BLaER1 (cell line): ENCODE data around the gene PRAMEF12.
"Not testable (repeated sequence)": the region's sequence is repeated elsewhere in the genome, so short reads cannot be mapped to it uniquely, and the experiment has no call there.

Source experiments
- H3K27ac ChIP-seq: shearing (Covaris generic); formaldehyde crosslinking; 2 replicates; pipeline ENCODE4 v1.8.1; 2022
- H3K27me3 ChIP-seq: shearing (Covaris generic); formaldehyde crosslinking; 2 replicates; pipeline ENCODE4 v1.8.1; 2022
- H3K36me3 ChIP-seq: shearing (Covaris generic); formaldehyde crosslinking; 2 replicates; pipeline ENCODE4 v1.8.1; 2022
- H3K4me1 ChIP-seq: shearing (Covaris generic); formaldehyde crosslinking; 2 replicates; pipeline ENCODE4 v1.8.1; 2022
- H3K4me2 ChIP-seq: shearing (Covaris generic); formaldehyde crosslinking; 2 replicates; pipeline ENCODE4 v1.8.1; 2022
- H3K4me3 ChIP-seq: shearing (Covaris generic); formaldehyde crosslinking; 2 replicates; pipeline ENCODE4 v1.8.1; 2022
- H3K9ac ChIP-seq: shearing (Covaris generic); formaldehyde crosslinking; 2 replicates; pipeline ENCODE4 v1.8.1; 2022
- H3K9me3 ChIP-seq: shearing (Covaris generic); formaldehyde crosslinking; 2 replicates; pipeline ENCODE4 v1.8.1; 2022
- H4K20me1 ChIP-seq: shearing (Covaris generic); formaldehyde crosslinking; 2 replicates; pipeline ENCODE4 v1.8.1; 2022
- Cebpa-rat ChIP-seq: shearing (Covaris generic); IDR thresholded peaks from 2 replicates; pipeline ENCODE4 v1.8.1; 2022

Gene PRAMEF12

GRCh38 chr1:12798911-12799310 lies 25.4 kb downstream of the PRAMEF12 start:
- no peaks in the 10 kb centered on the region for H3K9me3 ChIP-seq
- no peaks in the 10 kb centered on the region for H4K20me1 ChIP-seq
- TF ChIP-seq Cebpa-rat, result no peak
- H3K4me1 ChIP-seq, result no peaks in the 10 kb centered on the region
- no peaks in the 10 kb centered on the region for H3K27me3 ChIP-seq
- no peak overlapping the region for H3K4me3 ChIP-seq
- no peak overlapping the region for H3K9ac ChIP-seq
- no peak overlapping the region for H3K27ac ChIP-seq
- H3K36me3 ChIP-seq, result no peaks in the 10 kb centered on the region
- no peak overlapping the region for H3K4me2 ChIP-seq

DNA sequence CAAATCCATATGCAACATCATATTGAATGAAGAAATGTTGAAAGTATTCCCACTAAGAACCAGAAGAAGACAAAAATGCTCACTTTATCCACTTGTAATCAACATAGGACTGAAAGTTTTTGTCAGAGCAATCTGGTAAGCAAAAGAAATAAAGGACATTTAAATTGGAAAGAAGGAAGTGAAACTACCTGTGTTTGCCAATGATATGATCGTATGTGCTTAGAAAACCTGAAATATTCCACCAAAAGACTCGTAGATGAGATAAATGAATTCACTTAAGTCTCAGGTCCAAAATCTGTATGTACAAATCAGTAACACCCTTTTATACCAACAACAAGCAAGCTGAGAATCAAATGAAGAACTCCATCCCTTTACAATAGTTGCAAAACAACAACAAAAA lies 26.2 kb downstream of the PRAMEF12 start:
- 0 out of 2 replicates have a peak, but pooled peaks cover 3% of the 10 kb centered on the region for H3K9me3 ChIP-seq
- H3K4me2 ChIP-seq, result no peak overlapping the region
- no peaks in the 10 kb centered on the region for H3K27me3 ChIP-seq
- no peaks in the 10 kb centered on the region for H4K20me1 ChIP-seq
- no peak overlapping the region for H3K27ac ChIP-seq
- TF ChIP-seq Cebpa-rat, result no peak
- no peaks in the 10 kb centered on the region for H3K36me3 ChIP-seq
- no peak overlapping the region for H3K9ac ChIP-seq
- no peaks in the 10 kb centered on the region for H3K4me1 ChIP-seq
- no peak overlapping the region for H3K4me3 ChIP-seq

DNA sequence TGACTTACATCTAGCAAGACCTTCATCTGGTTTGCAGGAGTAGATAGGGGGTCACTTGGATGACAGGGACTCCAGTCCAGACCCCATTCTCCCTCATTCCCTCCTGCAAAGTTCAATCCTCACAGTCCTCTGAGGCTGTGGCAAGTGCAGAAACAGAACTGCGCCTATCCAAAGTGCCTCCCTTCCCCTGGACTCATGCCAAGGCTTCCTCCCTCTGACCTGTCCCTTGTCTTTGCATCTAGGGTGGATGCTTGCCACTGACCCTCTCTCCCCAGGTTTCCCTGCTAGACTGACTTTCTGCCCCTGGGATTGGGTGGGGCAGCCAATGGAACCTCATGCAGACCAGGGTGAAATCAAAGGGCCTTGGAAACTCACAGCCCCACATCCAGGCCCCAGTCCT lies 36.4 kb downstream of the PRAMEF12 start:
- Histone ChIP-seq H4K20me1 (no peaks in the 10 kb centered on the region), H3K4me2 (no peak overlapping the region), H3K9ac (no peak overlapping the region), H3K36me3 (no peaks in the 10 kb centered on the region), H3K27me3 (no peaks in the 10 kb centered on the region), H3K9me3 (0 out of 2 replicates have a peak, but pooled peaks cover 2% of the 10 kb centered on the region), H3K27ac (no peak overlapping the region), H3K4me1 (no peaks in the 10 kb centered on the region), H3K4me3 (no peak overlapping the region)
- no peak for TF ChIP-seq Cebpa-rat

DNA sequence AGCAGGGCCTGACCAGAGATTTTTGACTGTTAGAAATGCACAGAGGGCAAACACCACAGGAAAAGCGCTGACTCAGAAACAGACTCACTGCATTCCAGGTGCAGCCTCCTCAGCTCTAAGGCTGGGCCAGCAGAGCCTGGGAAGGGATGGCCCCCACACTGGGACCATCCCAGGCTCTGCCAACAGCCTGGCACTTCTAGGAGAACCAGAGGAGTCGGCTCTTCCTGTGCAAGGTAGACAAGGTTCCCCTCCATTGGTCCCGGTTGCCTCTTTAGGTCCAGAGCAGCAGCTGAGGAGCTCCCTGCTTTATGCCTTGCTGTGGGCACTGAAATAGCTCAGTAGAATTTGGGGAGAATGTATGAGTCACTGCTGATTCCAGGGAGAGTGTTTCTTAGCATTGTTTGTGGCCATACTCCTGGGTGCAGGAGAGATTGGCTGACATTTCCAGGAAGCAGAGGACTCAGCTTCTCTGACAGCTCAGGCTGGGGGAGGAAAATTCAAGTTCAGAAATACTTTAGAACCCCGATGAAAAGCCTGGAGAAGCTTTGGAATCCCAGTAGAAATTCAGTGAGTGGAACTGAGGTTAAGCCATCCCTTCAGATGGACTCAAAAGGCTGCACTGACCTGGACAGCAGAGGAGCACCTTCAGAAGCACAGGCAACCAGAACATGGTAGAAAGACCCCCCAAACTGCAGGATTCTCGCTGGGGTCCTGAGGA lies 37.3 kb downstream of the PRAMEF12 start:
- Histone ChIP-seq H4K20me1 (no peaks in the 10 kb centered on the region), H3K27me3 (no peaks in the 10 kb centered on the region), H3K4me1 (no peaks in the 10 kb centered on the region), H3K36me3 (no peaks in the 10 kb centered on the region), H3K9ac (no peak overlapping the region), H3K4me2 (no peak overlapping the region), H3K4me3 (no peak overlapping the region), H3K9me3 (no peaks in the 10 kb centered on the region), H3K27ac (no peak overlapping the region)
- TF ChIP-seq Cebpa-rat, result no peak

- H3K4me2 ChIP-seq, result no peak overlapping the region
- H3K9ac ChIP-seq, result no peak overlapping the region
- no peak overlapping the region for H3K27ac ChIP-seq
- no peaks in the 10 kb centered on the region for H4K20me1 ChIP-seq
- no peaks in the 10 kb centered on the region for H3K36me3 ChIP-seq
- no peaks in the 10 kb centered on the region for H3K27me3 ChIP-seq
- H3K4me3 ChIP-seq, result no peak overlapping the region
- no peak for TF ChIP-seq Cebpa-rat
- H3K4me1 ChIP-seq, result no peaks in the 10 kb centered on the region
- H3K9me3 ChIP-seq, result no peaks in the 10 kb centered on the region
These were observed 37.9 kb downstream of the PRAMEF12 start for GRCh38 chr1:12811409-12811784.

- not testable (repeated sequence) for H3K27me3 ChIP-seq, H3K4me3 ChIP-seq, H3K9me3 ChIP-seq, H3K4me1 ChIP-seq, H3K4me2 ChIP-seq, H3K27ac ChIP-seq, H3K9ac ChIP-seq, H4K20me1 ChIP-seq, H3K36me3 ChIP-seq
These were observed 45.5 kb downstream of the PRAMEF12 start for GRCh38 chr1:12819061-12819460.
